ENCODE data around the gene PRDM10. TPM values are rescaled to one million over a fixed set of nuclear protein-coding genes. Genes with fewer than 3 reads are reported as not detected.

PRDM10 gene
- total RNA-seq, 1 experiment from 2014 or later: 9.2 TPM

GRCh38 chr11:129888451-129888850, 114.2 kb downstream of the PRDM10 start:
- ATAC-seq (no peak), DNase-seq (ENCODE audit: low read depth, low spot score) (no peak)
- no peaks in the 10 kb centered on the region for H3K9me2 ChIP-seq (ENCODE audit: insufficient read depth)
- ChIA-PET RAD21 (ENCODE audit: low non-redundant PET in 1 of 2, low total read pairs in 2 of 2, uncharacterized antibody in 2 of 2, unreplicated experiment in 2 of 2) (no interaction called here), CTCF (no interaction called here), POLR2A (no interaction called here)
- H3K4me1 ChIP-seq (ENCODE audit: control insufficient read depth in 1 of 2, insufficient read depth in 2 of 2, low read length in 2 of 2): no peaks in the 10 kb centered on the region
- no peak overlapping the region for H2AFZ ChIP-seq (ENCODE audit: low read depth, low read length, poor library complexity, severe bottlenecking)
- TF ChIP-seq SIN3A (IDR thresholded peaks at IDR 0.05; ENCODE audit: low read depth) (no peak), YY1 (IDR thresholded peaks at IDR 0.05; ENCODE audit: extremely low read depth, insufficient replicate concordance, low read depth, low read length) (no peak), RAD21 (IDR thresholded peaks at IDR 0.05; ENCODE audit: low read depth) (no peak), EGR1 (IDR thresholded peaks at IDR 0.05; ENCODE audit: low read depth) (no peak), CEBPB (IDR thresholded peaks at IDR 0.05; ENCODE audit: low read depth) (no peak), EZH2 (IDR thresholded peaks at IDR 0.05) (no peak), POLR2A (IDR thresholded peaks at IDR 0.05; ENCODE audit: borderline replicate concordance, extremely low read depth, insufficient read depth, insufficient read length) (no peak), ATF3 (IDR thresholded peaks at IDR 0.05) (no peak), ZNF274 (IDR thresholded peaks at IDR 0.05; ENCODE audit: low read depth, low read length) (no peak), CTCF (IDR thresholded peaks at IDR 0.05 in 2 of 3, conservative IDR thresholded peaks at IDR 0.05 in 1 of 3; ENCODE audit: borderline replicate concordance in 1 of 3, insufficient read depth in 1 of 3, low read depth in 2 of 3, low read length in 2 of 3) (no peak), REST (IDR thresholded peaks at IDR 0.05; ENCODE audit: low read depth) (no peak), EZH2phosphoT487 (IDR thresholded peaks at IDR 0.05; ENCODE audit: borderline replicate concordance) (no peak), MAX (IDR thresholded peaks at IDR 0.05) (no peak), ELF1 (IDR thresholded peaks at IDR 0.05; ENCODE audit: borderline replicate concordance, low read depth) (no peak)
- no peak overlapping the region for H3K9ac ChIP-seq (ENCODE audit: low read length)
- H3K27ac ChIP-seq (ENCODE audit: low read depth, low read length): no peak overlapping the region
- H3K9me3 ChIP-seq (ENCODE audit: control insufficient read depth in 1 of 2, insufficient read depth in 1 of 2, low read depth in 1 of 2, low read length in 2 of 2): no peaks in the 10 kb centered on the region
- no peak overlapping the region for H3K4me3 ChIP-seq (replicated peaks in 1 of 2; ENCODE audit: low read depth in 1 of 2, low read length in 2 of 2)
- peaks cover 57 to 70% of the 10 kb centered on the region in 2 experiments for H3K36me3 ChIP-seq (ENCODE audit: control insufficient read depth in 1 of 2, insufficient read depth in 2 of 2, low read length in 2 of 2)
- no peak overlapping the region for H3K4me2 ChIP-seq (ENCODE audit: low read length)
- intact Hi-C loops (cut with micrococcal nuclease): no loop called here
- no TSS peak for BruUV-seq (replicated peaks)
- H4K20me1 ChIP-seq (ENCODE audit: insufficient read depth): no peaks in the 10 kb centered on the region
- H3K79me2 ChIP-seq (ENCODE audit: insufficient read depth, low read length): peaks cover 23% of the 10 kb centered on the region; the same call in 1 of the 2 replicates
- H3K27me3 ChIP-seq (ENCODE audit: insufficient read depth, low read length): no peaks in the 10 kb centered on the region
